ENCODE data around the gene ZIC4. TPM values are rescaled to one million over a fixed set of nuclear protein-coding genes. Genes with fewer than 3 reads are reported as not detected.

The ZIC4 gene
- total and polyA plus RNA-seq, 2 of the 8 experiments (the other 6 are each of a cell fraction or from before 2014, with no cell fraction given): 0.03 to 0.13 TPM

- TF ChIP-seq CBX8 (IDR thresholded peaks at IDR 0.05; ENCODE audit: borderline replicate concordance, low read depth, low read length) (no peak), FOSL1 (IDR thresholded peaks at IDR 0.05; ENCODE audit: insufficient read depth, low read depth, low read length) (no peak), CREB1 (IDR thresholded peaks at IDR 0.05) (no peak), ATF2 (IDR thresholded peaks at IDR 0.05; ENCODE audit: low read length) (no peak), POLR2A (IDR thresholded peaks at IDR 0.05; ENCODE audit: control extremely low read depth in 1 of 2, low read depth in 2 of 2, low read length in 2 of 2) (no peak), SUZ12 (IDR thresholded peaks at IDR 0.05; ENCODE audit: low read length) (no peak), CHD1 (IDR thresholded peaks at IDR 0.05; ENCODE audit: low read depth, low read length) (no peak), PHF8 (conservative IDR thresholded peaks at IDR 0.05; ENCODE audit: low read depth, low read length) (no peak)
These were observed 11.4 kb upstream of the ZIC4 start (continued) for GRCh38 chr3:147417551-147418295.

All from H1 (cell line).